MM.1S (cell line): ENCODE results near the gene MYO9A.
"Not testable (repeated sequence)": the region's sequence is repeated elsewhere in the genome, so short reads cannot be mapped to it uniquely, and the experiment has no call there.

ENCODE experiments used
- DNase-seq: peaks from one replicate; pipeline ENCODE4 v3.0.0-alpha.2; 2015
- H2AFZ ChIP-seq: fragments of 300-600 bp; sonication (generic); 2 replicates; pipeline ENCODE4 v1.6.0; 2016; ENCODE audit warnings: antibody characterized with exemption, low read length
- H3F3A ChIP-seq: fragments of 300-600 bp; sonication (generic); 2 replicates; pipeline ENCODE4 v1.6.1; 2016; ENCODE audit warnings: mild to moderate bottlenecking, antibody characterized with exemption, low read length, moderate library complexity, mixed read lengths; ENCODE audit not compliant: insufficient read depth
- H3K27ac ChIP-seq: fragments of 300-600 bp; sonication (generic); 2 replicates; pipeline ENCODE4 v1.5.1; 2016; ENCODE audit warnings: mild to moderate bottlenecking, low read length
- H3K27me3 ChIP-seq: fragments of 300-600 bp; sonication (generic); replicated peaks from 2 replicates; pipeline ENCODE4 v1.6.0; 2016; ENCODE audit warnings: low read length; ENCODE audit not compliant: insufficient read depth
- H3K36me3 ChIP-seq: fragments of 300-600 bp; sonication (generic); replicated peaks from 2 replicates; pipeline ENCODE4 v1.6.1; 2016; ENCODE audit warnings: mild to moderate bottlenecking, low read length, mixed read lengths; ENCODE audit not compliant: insufficient read depth
- H3K4me1 ChIP-seq: fragments of 300-600 bp; sonication (generic); 2 replicates; pipeline ENCODE4 v1.6.1; 2016; ENCODE audit warnings: low read length, mixed read lengths
- H3K4me2 ChIP-seq: fragments of 300-600 bp; sonication (generic); 2 replicates; pipeline ENCODE4 v1.6.0; 2016; ENCODE audit warnings: low read depth, low read length
- H3K4me3 ChIP-seq: fragments of 300-600 bp; sonication (generic); 2 replicates; pipeline ENCODE4 v1.5.1; 2016; ENCODE audit warnings: low read length, mixed read lengths
- H3K79me2 ChIP-seq: fragments of 300-600 bp; sonication (generic); 2 replicates; pipeline ENCODE4 v1.6.1; 2016; ENCODE audit warnings: mixed run types, low read length, mixed read lengths
- H3K9ac ChIP-seq: fragments of 300-600 bp; sonication (generic); 2 replicates; pipeline ENCODE4 v1.6.1; 2016; ENCODE audit warnings: low read length, mixed read lengths
- H3K9me2 ChIP-seq: fragments of 300-600 bp; sonication (generic); replicated peaks from 2 replicates; pipeline ENCODE4 v1.6.1; 2016; ENCODE audit warnings: mild to moderate bottlenecking, low read length, mixed read lengths; ENCODE audit not compliant: insufficient read depth
- H3K9me3 ChIP-seq: fragments of 300-600 bp; sonication (generic); replicated peaks from 2 replicates; pipeline ENCODE4 v1.6.1; 2016; ENCODE audit warnings: mild to moderate bottlenecking, low read length, mixed read lengths; ENCODE audit not compliant: insufficient read depth
- H4K20me1 ChIP-seq: fragments of 300-600 bp; sonication (generic); 2 replicates; pipeline ENCODE4 v1.6.1; 2016; ENCODE audit warnings: mild to moderate bottlenecking, low read length, moderate library complexity, mixed read lengths; ENCODE audit not compliant: insufficient read depth
- CTCF ChIP-seq: fragments of 300-600 bp; sonication (generic); IDR thresholded peaks from 2 replicates; pipeline ENCODE4 v1.5.1; 2016; ENCODE audit warnings: antibody characterized with exemption, low read length, mixed read lengths
- EZH2 ChIP-seq: fragments of 300-600 bp; sonication (generic); optimal IDR thresholded peaks from 2 replicates; pipeline ENCODE3; 2017; ENCODE audit warnings: low read depth, mild to moderate bottlenecking, antibody characterized with exemption, low read length, mixed read lengths
- EZH2phosphoT487 ChIP-seq: fragments of 300-600 bp; sonication (generic); IDR thresholded peaks from 2 replicates; pipeline ENCODE4 v1.6.1; 2018; ENCODE audit warnings: antibody characterized with exemption, low read length

MYO9A gene

GRCh38 chr15:72020799-72021198 lies 97.2 kb downstream of the MYO9A start:
- H3K27me3 ChIP-seq, result no peaks in the 10 kb centered on the region
- no peaks in the 10 kb centered on the region for H3K79me2 ChIP-seq
- no peaks in the 10 kb centered on the region for H3K9me2 ChIP-seq
- no peak overlapping the region for H3K27ac ChIP-seq
- no peaks in the 10 kb centered on the region for H3F3A ChIP-seq
- H3K9ac ChIP-seq, result no peak overlapping the region
- DNase-seq, result no peak
- H3K4me2 ChIP-seq, result no peak overlapping the region
- no peaks in the 10 kb centered on the region for H3K36me3 ChIP-seq
- no peak overlapping the region for H3K4me3 ChIP-seq
- TF ChIP-seq CTCF (no peak), EZH2 (no peak), EZH2phosphoT487 (no peak)
- no peaks in the 10 kb centered on the region for H3K9me3 ChIP-seq
- H4K20me1 ChIP-seq, result no peaks in the 10 kb centered on the region
- no peak overlapping the region for H2AFZ ChIP-seq
- H3K4me1 ChIP-seq, result no peaks in the 10 kb centered on the region

GRCh38 chr15:72014555-72014954 lies 103.4 kb downstream of the MYO9A start:
- not testable (repeated sequence) for H3K4me1 ChIP-seq, H3K4me2 ChIP-seq, H3K4me3 ChIP-seq, H3K9me3 ChIP-seq, H3K79me2 ChIP-seq, H2AFZ ChIP-seq, DNase-seq, H3K27ac ChIP-seq, H3K9me2 ChIP-seq, H3K36me3 ChIP-seq, H3F3A ChIP-seq, H4K20me1 ChIP-seq, H3K9ac ChIP-seq, H3K27me3 ChIP-seq

- no peak for DNase-seq
- no peaks in the 10 kb centered on the region for H3K27me3 ChIP-seq
- H3K79me2 ChIP-seq, result no peaks in the 10 kb centered on the region
Observed at GRCh38 chr15:72013703-72014102, 104.2 kb downstream of the MYO9A start.

More at GRCh38 chr15:72013703-72014102, 104.2 kb downstream of the MYO9A start:
- no peaks in the 10 kb centered on the region for H4K20me1 ChIP-seq
- no peaks in the 10 kb centered on the region for H3K36me3 ChIP-seq
- H3F3A ChIP-seq, result no peaks in the 10 kb centered on the region
- H3K4me2 ChIP-seq, result no peak overlapping the region
- H2AFZ ChIP-seq, result no peak overlapping the region
- H3K4me1 ChIP-seq, result no peaks in the 10 kb centered on the region
- H3K4me3 ChIP-seq, result no peak overlapping the region
- no peaks in the 10 kb centered on the region for H3K9me2 ChIP-seq
- no peak overlapping the region for H3K9ac ChIP-seq
- H3K9me3 ChIP-seq, result no peaks in the 10 kb centered on the region
- TF ChIP-seq EZH2 (no peak), EZH2phosphoT487 (no peak), CTCF (no peak)
- no peak overlapping the region for H3K27ac ChIP-seq
